ENCODE results near the gene NPTX1.

- TF ChIP-seq CTCF (IDR thresholded peaks at IDR 0.05) (no peak), POLR2A (IDR thresholded peaks at IDR 0.05) (no peak)
These were observed 50.5 kb downstream of the NPTX1 start for GRCh38 chr17:80425835-80426426.

All from lower leg skin (tissue), 3 donors.